Stimulated activated CD8-positive, alpha-beta memory T cell treated with anti-CD3 and anti-CD28 coated beads, Interleukin-12 subunit alpha, Interleukin-12 subunit beta, amount 100 ng/mL, for 1 hour (primary cell): ENCODE data around the gene C22orf23.

Experiments
- DNase-seq: peaks from one replicate; pipeline ENCODE4 v3.0.0-alpha.2; 2020; ENCODE audit warnings: low read depth

Gene C22orf23

DNA sequence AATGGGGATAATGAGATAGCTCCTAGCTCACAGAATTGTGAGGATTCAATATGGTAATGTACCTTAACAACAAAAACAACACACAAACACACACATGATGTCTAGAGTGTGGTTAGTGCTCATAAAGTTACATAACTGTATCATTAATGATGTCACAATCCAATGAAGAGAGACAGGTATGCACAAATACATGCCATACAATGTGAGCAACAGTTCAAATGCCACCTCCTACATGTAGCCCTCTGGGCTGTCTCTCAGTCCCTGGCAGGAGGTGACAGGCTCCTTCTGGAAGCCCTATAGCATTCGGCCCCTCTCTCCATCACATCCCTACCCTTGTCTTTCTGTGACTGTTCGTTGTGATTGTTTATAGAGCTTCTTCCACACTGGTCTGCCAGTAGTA is 55.6 kb downstream of the C22orf23 start:
- no peak for DNase-seq

DNA sequence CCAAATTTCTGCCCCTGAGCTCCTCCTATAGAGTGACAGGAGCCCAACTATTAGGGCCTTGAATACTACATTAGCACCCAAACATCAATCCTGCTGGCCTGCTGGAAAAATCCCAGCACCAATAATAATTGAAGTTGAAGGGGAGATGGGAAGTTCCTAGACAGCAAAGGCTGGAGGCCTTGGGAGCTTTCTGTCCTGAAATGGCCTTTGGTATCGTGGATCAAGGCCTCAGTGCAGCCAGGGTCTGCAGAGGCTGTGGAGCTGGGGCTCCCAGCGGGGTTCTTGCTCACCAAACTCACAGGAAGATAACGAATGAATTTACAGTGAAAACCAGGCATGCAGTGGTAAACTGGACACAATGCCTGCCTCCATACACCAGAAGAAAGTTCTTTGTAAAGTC is 56.5 kb downstream of the C22orf23 start:
- no peak for DNase-seq

- DNase-seq: no peak
These were observed 57.2 kb downstream of the C22orf23 start for GRCh38 chr22:37896181-37896592.

DNA sequence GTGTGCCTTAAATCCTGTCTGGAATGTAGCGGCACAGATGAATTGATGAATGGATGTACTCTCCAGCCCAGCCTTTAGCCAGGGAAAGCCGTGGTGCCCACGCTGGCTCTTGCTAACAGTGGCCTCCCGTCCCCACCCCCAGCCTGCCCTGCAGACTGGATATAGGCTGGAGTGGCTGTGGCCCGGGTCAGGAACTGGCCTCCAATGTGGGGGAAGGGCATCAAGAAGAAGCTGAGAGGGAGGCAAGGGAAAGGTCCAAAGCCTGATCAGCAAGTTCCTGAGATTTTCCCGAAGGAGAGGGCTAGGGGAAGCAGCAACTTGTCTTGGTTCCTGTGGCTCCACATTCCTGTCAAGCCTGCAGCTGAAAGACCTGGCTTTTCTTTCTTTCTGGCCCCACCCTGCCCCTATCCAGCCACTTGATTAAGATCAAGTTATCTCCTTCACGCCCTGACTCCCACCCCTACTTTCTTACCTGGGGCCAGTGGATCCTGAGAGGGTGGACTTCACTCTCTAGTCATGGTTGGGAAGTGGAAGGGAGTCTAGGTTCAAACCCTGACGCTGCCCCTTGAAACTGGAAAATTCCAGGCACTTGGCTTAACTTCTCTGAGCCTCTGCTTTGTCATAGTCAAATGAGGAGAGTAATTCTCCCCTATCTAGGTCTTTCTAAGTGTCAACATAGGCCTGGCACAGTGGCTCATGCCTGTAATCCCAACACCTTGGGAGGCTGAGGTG is 58.3 kb downstream of the C22orf23 start:
- DNase-seq: no peak

- DNase-seq: no peak
These were observed 59.8 kb downstream of the C22orf23 start for GRCh38 chr22:37893583-37893983.
